ENCODE data around the gene DDX20.
"Not testable (repeated sequence)": the region's sequence is repeated elsewhere in the genome, so short reads cannot be mapped to it uniquely, and the experiment has no call there.

Gene DDX20

GRCh38 chr1:111734426-111734825 is 21.3 kb upstream of the DDX20 start:
- DNase-seq: no peak

GRCh38 chr1:111734856-111735255 is 20.8 kb upstream of the DDX20 start:
- DNase-seq: no peak

- no peak for DNase-seq
Measured at GRCh38 chr1:111735321-111735720, 20.4 kb upstream of the DDX20 start.

GRCh38 chr1:111735858-111736544 is 19.7 kb upstream of the DDX20 start:
- DNase-seq: no peak

- DNase-seq: no peak
Measured at GRCh38 chr1:111736548-111737215, 19.0 kb upstream of the DDX20 start.

GRCh38 chr1:111737216-111738132 is 18.2 kb upstream of the DDX20 start:
- DNase-seq: no peak

- no peak for DNase-seq
Measured at GRCh38 chr1:111738133-111738435, 17.6 kb upstream of the DDX20 start.

- peak; percentile 53 for DNase-seq
Measured at GRCh38 chr1:111738436-111739193, 17.1 kb upstream of the DDX20 start.

GRCh38 chr1:111739194-111739924 is 16.3 kb upstream of the DDX20 start, which contains the start of gene INKA2:
TSS of gene INKA2 (minus strand) at chr1:111739395. CDS start at chr1:111739242, 153 bp downstream.
- DNase-seq: peak; percentile 73

- DNase-seq: no peak
Measured at GRCh38 chr1:111739925-111740765, 15.6 kb upstream of the DDX20 start.

GRCh38 chr1:111742292-111742691 is 13.4 kb upstream of the DDX20 start:
- DNase-seq: not testable (repeated sequence)

GRCh38 chr1:111742938-111743549 is 12.7 kb upstream of the DDX20 start:
- DNase-seq: no peak

GRCh38 chr1:111743679-111744101 is 12.0 kb upstream of the DDX20 start:
- DNase-seq: no peak

GRCh38 chr1:111745675-111746613 is 9.8 kb upstream of the DDX20 start:
- no peak for DNase-seq

GRCh38 chr1:111746614-111746999 is 9.1 kb upstream of the DDX20 start:
- no peak for DNase-seq

- peak; percentile 57 for DNase-seq
Measured at GRCh38 chr1:111747282-111747734, 8.4 kb upstream of the DDX20 start.

GRCh38 chr1:111747947-111748346 is 7.8 kb upstream of the DDX20 start:
- no peak for DNase-seq

- no peak for DNase-seq
Measured at GRCh38 chr1:111749628-111750027, 6.1 kb upstream of the DDX20 start.

GRCh38 chr1:111750856-111751255 is 4.8 kb upstream of the DDX20 start:
- DNase-seq: no peak
